Activated CD8-positive, alpha-beta memory T cell treated with anti-CD3 and anti-CD28 coated beads, Interleukin-2, amount 50 U/mL, for 4 hours (primary cell): ENCODE results near the gene SIGLEC15.
"Not testable (repeated sequence)": the region's sequence is repeated elsewhere in the genome, so short reads cannot be mapped to it uniquely, and the experiment has no call there.

Source experiments
- DNase-seq: peaks from one replicate; pipeline ENCODE4 v3.0.0-alpha.2; 2020

Gene SIGLEC15

GRCh38 chr18:45821026-45821425 lies 4.4 kb upstream of the SIGLEC15 start:
- no peak for DNase-seq

DNA sequence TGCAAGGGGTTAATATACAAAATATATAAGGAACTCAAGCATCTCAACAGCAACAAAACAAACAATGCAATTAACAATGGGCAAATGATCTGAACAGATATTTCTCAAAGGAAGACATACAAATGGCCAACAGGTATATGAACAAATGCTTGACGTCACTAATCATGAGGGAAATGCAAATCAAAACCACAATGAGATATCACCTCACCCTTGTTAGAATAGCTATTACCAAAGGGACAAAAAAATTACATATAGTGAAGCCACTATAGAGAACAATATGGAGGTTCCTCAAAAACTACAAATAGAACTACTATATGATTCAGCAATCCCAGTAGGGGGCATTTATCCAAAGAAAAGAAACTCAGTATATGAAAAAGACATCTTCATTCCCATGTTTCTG lies 3.8 kb upstream of the SIGLEC15 start:
- DNase-seq: no peak

DNA sequence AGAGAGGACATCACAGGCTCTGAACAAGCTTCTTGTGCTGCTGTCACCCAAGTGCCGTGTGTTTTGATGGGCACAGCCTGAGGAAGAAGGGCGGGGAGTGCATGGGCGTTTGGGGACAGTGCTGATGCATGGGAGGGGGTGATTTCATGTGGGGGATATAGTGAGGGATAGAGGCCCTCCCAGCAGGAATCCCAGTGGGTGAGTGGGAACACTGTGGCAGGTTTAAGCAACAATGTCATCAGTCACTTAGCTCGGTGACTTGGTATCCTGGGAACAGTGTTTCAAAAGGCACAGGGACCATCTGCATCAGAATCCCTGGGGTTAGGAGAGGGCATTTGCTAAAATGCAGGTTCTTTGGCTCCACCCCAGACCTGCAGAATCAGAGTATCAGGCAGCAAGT lies 609 bp downstream of the SIGLEC15 start:
- no peak for DNase-seq

- not testable (repeated sequence) for DNase-seq
Observed at GRCh38 chr18:45826716-45827115, 1.2 kb downstream of the SIGLEC15 start.

GRCh38 chr18:45828917-45829811 lies 3.7 kb downstream of the SIGLEC15 start:
- DNase-seq: no peak

GRCh38 chr18:45829855-45830254 lies 4.4 kb downstream of the SIGLEC15 start:
- no peak for DNase-seq

- DNase-seq: no peak
Observed at GRCh38 chr18:45830917-45831316, 5.4 kb downstream of the SIGLEC15 start.

DNA sequence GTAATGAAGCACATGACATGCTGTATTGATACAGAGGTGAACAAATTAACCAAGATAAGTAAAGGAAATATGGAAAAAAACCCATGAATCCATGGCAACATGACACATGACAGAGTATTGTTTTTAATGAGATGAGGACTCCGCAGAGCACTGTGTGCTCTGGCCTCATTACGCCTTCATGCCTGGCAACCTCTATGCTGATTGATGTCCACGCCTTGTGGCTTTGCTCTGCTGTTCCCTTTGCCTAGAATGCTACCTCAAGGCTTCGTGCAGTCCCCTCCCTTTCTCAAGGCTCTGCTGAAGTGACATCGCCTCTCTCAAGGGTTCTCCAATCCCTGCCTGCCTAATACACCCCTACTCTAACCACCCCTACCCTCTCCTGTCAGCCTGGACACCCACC lies 8.4 kb downstream of the SIGLEC15 start:
- no peak for DNase-seq

DNA sequence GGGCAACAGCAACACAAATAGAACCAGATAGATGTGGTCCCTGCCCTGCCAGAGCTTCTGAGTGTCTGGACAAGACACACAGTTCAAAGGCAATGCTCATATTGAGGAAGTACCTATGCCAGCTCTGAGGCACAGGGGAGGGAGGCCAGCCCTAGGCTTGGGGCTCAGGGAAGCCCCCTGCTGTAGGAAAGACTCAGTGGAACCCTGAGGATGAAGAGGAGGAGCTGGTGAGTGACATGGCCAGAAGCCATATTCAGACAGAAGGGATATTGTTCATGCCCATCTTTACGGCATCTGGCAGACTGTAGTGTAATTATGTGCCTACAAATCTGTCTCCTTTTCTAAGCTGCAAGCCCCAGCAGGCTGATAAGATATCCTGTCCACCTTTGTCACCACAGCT lies 8.8 kb downstream of the SIGLEC15 start:
- DNase-seq: no peak

GRCh38 chr18:45835057-45835636 lies 9.7 kb downstream of the SIGLEC15 start:
- DNase-seq: no peak

GRCh38 chr18:45836242-45837205 lies 11.0 kb downstream of the SIGLEC15 start:
- no peak for DNase-seq

DNA sequence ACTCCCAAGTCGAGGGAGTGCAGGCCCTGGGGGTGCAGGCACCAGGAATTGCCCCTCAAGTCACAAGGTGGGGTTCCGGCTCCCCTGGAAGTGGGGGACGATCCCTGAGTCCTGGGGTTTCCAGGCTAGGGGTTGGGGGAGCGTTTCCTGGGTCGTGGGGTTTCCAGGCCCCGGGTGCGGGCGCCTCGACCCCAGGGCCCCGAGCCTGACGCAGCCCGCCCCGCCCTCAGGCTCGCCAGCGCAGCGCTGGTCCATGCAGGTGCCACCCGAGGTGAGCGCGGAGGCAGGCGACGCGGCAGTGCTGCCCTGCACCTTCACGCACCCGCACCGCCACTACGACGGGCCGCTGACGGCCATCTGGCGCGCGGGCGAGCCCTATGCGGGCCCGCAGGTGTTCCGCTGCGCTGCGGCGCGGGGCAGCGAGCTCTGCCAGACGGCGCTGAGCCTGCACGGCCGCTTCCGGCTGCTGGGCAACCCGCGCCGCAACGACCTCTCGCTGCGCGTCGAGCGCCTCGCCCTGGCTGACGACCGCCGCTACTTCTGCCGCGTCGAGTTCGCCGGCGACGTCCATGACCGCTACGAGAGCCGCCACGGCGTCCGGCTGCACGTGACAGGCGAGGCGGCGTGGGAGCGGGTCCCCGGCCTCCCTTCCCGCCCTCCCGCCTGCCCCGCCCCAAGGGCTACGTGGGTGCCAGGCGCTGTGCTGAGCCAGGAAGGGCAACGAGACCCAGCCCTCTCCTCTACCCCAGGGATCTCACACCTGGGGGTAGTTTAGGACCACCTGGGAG lies 12.0 kb downstream of the SIGLEC15 start:
- peak; percentile 25 for DNase-seq

GRCh38 chr18:45838302-45839070 lies 13.0 kb downstream of the SIGLEC15 start:
- DNase-seq: no peak

DNA sequence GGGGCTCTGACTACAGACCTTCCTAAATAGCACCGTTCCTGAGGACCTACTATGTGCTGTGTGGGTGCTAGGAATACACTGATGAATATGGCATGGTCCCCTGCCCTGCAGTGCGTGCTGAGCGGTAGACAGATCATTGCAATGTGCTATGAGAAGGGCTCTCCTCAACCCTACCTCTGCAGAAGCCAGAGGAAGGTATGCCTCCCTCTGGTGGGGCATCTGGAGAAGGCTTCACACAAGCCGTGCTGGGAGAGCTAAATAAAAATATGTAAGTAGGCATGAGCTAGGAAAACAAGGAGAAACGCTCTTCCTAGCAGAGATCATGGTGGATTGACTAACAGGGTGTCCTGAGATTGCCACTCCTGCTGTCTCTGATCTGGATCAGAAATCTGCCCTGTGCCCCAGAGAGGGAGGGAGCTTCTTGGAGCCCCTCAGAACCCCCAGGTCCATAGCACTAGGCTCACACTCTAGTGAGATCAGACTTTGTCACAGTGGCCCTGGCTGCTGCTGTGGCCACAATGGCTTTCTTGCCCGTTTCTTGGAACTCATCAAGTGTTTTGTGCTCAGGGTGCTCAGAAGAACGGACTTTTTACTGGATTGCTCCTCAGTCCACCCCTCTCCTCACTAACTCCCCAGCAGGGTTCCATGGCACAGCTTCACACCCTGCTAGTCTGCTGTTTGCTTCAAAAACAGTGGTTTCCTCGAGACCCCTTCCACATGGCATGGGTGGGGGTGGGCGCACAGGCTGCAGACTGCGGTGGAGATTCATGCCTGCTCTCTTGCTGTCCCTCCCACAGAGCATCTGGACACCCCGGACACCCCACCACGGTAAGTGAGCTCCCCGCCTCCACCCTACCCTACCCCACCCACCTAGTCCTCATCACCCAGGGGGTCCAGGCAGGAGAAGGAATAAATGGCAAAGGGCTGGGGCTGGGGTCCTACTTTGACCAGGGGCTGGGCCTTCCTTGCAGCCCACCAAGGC lies 14.2 kb downstream of the SIGLEC15 start:
- DNase-seq: no peak

DNA sequence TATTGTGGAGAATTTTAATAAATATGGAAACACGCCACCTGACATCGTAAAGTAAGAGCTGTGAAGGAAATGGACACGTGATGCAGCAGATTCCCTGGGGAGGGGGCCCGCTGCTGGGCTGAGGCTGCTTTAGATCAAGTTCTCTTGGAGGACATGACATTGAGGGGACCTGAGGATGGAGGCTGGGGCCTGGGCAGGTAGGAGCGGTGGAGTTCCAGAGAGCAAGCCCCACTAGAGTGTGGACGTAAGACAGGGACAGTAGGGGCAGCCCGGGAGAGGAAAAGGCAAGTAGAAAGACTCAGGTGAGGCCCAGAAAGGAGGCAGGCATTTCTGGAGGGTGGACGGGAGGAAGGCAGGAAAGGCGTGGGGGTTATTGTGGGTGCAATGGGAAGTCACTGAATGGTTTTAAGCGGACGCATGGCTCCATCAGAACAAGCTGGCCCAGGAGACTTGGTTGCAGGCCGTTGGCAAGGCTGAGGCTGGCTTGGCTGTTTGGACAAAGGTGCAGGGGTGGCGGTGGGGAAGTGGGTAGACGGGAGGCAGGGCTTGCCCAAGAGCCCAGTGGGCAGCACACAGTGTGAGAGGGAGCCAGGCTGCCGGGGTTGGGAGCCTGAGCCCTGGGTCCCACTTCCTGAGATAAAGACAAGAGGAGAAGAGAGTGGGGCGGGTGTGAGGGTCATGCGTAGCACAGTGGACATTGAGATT lies 15.7 kb downstream of the SIGLEC15 start:
- no peak for DNase-seq

DNA sequence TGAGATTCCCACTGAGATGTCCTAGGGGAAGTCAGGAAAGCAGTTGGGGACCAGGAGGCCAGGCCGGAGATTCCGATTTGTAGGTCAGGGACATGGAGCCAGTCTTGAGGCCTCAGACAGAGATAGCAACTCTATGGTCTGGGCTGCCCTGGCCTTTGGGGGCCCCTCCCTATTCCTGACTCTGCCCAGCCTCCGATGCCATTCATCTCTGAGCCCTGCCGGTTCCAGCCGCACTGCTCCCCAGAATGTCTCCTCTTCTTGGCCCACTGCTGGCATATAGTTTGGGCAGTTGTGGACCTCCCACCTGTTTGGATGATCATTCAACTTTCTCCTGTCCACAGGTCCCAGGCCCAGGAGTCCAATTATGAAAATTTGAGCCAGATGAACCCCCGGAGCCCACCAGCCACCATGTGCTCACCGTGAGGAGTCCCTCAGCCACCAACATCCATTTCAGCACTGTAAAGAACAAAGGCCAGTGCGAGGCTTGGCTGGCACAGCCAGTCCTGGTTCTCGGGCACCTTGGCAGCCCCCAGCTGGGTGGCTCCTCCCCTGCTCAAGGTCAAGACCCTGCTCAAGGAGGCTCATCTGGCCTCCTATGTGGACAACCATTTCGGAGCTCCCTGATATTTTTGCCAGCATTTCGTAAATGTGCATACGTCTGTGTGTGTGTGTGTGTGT lies 16.4 kb downstream of the SIGLEC15 start:
- no peak for DNase-seq

- no peak for DNase-seq
Observed at GRCh38 chr18:45843019-45843418, 17.5 kb downstream of the SIGLEC15 start.

DNA sequence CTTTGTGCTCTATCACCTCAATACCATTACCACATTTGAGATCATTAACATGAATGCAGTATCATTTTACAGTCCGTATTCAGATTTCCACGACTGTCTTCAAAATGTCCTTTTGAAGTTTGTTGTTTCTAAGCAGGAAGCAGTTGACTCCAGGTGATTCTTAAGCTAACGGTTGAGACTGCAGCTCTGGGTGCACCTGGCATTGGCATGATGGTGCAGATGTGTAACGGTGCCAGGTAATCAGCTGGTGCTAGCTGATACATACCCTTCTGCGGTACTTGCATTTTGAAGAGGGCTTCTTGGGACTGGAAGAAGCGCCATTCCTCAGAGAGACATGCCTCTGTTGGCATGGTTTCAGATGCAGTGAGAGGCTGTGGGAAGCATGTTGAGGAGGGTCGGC lies 19.5 kb downstream of the SIGLEC15 start:
- DNase-seq: no peak

GRCh38 chr18:45845410-45845809 lies 19.9 kb downstream of the SIGLEC15 start:
- no peak for DNase-seq
